ENCODE data around the gene ZNF768.

GRCh38 chr16:30524575-30525568 is 1.5 kb downstream of the ZNF768 start:
- TF ChIP-seq CTCF (IDR thresholded peaks at IDR 0.05) (no peak), EZH2phosphoT487 (IDR thresholded peaks at IDR 0.05) (no peak)

Data from neural progenitor cell (in vitro differentiated cells).